SK-N-MC (cell line): ENCODE results near the gene CDK2AP2.

Source experiments
- EZH2 ChIP-seq: fragments of 200-600 bp; sonication (generic); IDR thresholded peaks from one replicate; pipeline ENCODE4 v1.6.1; 2017; ENCODE audit warnings: antibody characterized with exemption
- FOXP2 ChIP-seq: optimal IDR thresholded peaks from 2 replicates; pipeline ENCODE3; 2011; ENCODE audit warnings: mild to moderate bottlenecking, moderate library complexity; ENCODE audit not compliant: insufficient read depth; ENCODE audit errors: extremely low read length, control extremely low read depth
- POLR2AphosphoS5 ChIP-seq: IDR thresholded peaks from 2 replicates; pipeline ENCODE4 v1.6.1; 2012; ENCODE audit warnings: mild to moderate bottlenecking, low read depth, low read length, borderline replicate concordance

DNA sequence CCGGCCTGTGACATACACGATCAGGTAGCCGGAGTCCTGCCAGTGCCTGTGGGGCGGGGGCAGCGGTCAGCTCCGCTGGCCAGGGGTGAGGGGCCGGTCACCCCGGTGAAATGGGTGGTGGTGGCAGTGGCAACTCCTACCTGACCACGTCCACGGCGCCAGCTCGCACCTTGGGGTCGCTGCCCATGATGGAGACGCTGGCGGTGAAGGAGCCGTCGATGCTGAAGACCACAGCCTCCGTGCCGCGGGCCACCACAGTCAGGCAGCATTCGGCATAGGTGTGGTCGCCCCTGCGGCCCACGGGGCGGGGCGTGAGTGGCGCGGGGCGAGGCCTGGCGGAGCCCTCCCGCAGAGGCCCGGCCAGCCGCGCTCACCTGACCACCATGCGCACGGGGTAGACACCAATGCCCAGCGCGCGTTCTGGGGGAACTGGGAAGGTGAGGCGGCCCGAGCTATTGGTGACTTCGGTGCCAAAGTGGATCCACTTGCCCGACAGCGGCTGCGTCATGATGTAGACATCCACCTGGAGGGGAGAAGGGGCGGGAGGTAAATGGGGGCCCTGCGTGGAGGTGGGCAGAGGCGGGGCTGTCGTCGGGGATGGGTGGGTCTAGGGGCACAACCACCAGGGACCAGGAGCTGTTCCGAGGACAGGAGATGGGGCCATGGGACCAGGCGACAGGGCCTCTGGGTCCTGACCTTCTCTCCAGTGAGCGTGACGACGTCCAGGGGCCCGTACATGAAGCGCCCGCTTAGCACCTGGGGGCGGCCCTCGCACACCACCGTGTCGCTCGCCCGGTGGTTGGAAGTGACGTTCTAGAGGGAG lies 14.2 kb downstream of the CDK2AP2 start:
- TF ChIP-seq POLR2AphosphoS5 = no peak
- no peak for TF ChIP-seq EZH2
- TF ChIP-seq FOXP2 = no peak
